Measurements from ENCODE around the gene MEIOSIN.
"Not testable (repeated sequence)": the region's sequence is repeated elsewhere in the genome, so short reads cannot be mapped to it uniquely, and the experiment has no call there.

The MEIOSIN gene

GRCh38 chr19:45739498-45740439 lies 6.5 kb downstream of the MEIOSIN start:
- H3K27ac ChIP-seq: no peak overlapping the region
- no peaks in the 10 kb centered on the region for H3K9me3 ChIP-seq (ENCODE audit: low read depth, low read length)
- H3K4me3 ChIP-seq: no peak overlapping the region
- TF ChIP-seq EZH2 (IDR thresholded peaks at IDR 0.05) (no peak), POLR2AphosphoS5 (IDR thresholded peaks at IDR 0.05; ENCODE audit: borderline replicate concordance, low read depth, low read length) (no peak)
- H3K9ac ChIP-seq (ENCODE audit: insufficient read length): no peak overlapping the region
- H3K36me3 ChIP-seq (ENCODE audit: insufficient read depth, low read length): no peaks in the 10 kb centered on the region
- no peak for DNase-seq (ENCODE audit: low read depth, low spot score)

GRCh38 chr19:45742969-45743368 lies 9.7 kb downstream of the MEIOSIN start:
- Histone ChIP-seq H3K9me3 (ENCODE audit: low read depth, low read length) (no peaks in the 10 kb centered on the region), H3K4me3 (no peak overlapping the region), H3K9ac (ENCODE audit: insufficient read length) (no peak overlapping the region), H3K27ac (no peak overlapping the region), H3K36me3 (ENCODE audit: insufficient read depth, low read length) (no peaks in the 10 kb centered on the region)
- no peak for TF ChIP-seq EZH2 (IDR thresholded peaks at IDR 0.05)
- no peak for TF ChIP-seq FOXP2 (optimal IDR thresholded peaks at IDR 0.05; ENCODE audit: control extremely low read depth, extremely low read length, insufficient read depth)
- TF ChIP-seq POLR2AphosphoS5 (IDR thresholded peaks at IDR 0.05; ENCODE audit: borderline replicate concordance, low read depth, low read length): no peak
- DNase-seq (ENCODE audit: low read depth, low spot score): no peak

GRCh38 chr19:45745606-45746005 lies 12.4 kb downstream of the MEIOSIN start:
- H3K36me3 ChIP-seq (ENCODE audit: insufficient read depth, low read length): no peaks in the 10 kb centered on the region
- DNase-seq (ENCODE audit: low read depth, low spot score): no peak
- H3K4me3 ChIP-seq: no peak overlapping the region
- TF ChIP-seq FOXP2 (optimal IDR thresholded peaks at IDR 0.05; ENCODE audit: control extremely low read depth, extremely low read length, insufficient read depth) (no peak), POLR2AphosphoS5 (IDR thresholded peaks at IDR 0.05; ENCODE audit: borderline replicate concordance, low read depth, low read length) (no peak), EZH2 (IDR thresholded peaks at IDR 0.05) (no peak)
- H3K27ac ChIP-seq: no peak overlapping the region
- H3K9me3 ChIP-seq (ENCODE audit: low read depth, low read length): no peaks in the 10 kb centered on the region
- H3K9ac ChIP-seq (ENCODE audit: insufficient read length): no peak overlapping the region

GRCh38 chr19:45746866-45747265 lies 13.6 kb downstream of the MEIOSIN start:
- TF ChIP-seq FOXP2 (optimal IDR thresholded peaks at IDR 0.05; ENCODE audit: control extremely low read depth, extremely low read length, insufficient read depth): no peak
- DNase-seq (ENCODE audit: low read depth, low spot score): no peak
- Histone ChIP-seq H3K9ac (ENCODE audit: insufficient read length) (no peak overlapping the region), H3K9me3 (ENCODE audit: low read depth, low read length) (no peaks in the 10 kb centered on the region), H3K36me3 (ENCODE audit: insufficient read depth, low read length) (no peaks in the 10 kb centered on the region), H3K27ac (no peak overlapping the region), H3K4me3 (no peak overlapping the region)

GRCh38 chr19:45747513-45747912 lies 14.3 kb downstream of the MEIOSIN start:
- no peak overlapping the region for H3K4me3 ChIP-seq
- no peaks in the 10 kb centered on the region for H3K9me3 ChIP-seq (ENCODE audit: low read depth, low read length)
- H3K27ac ChIP-seq: no peak overlapping the region
- H3K36me3 ChIP-seq (ENCODE audit: insufficient read depth, low read length): no peaks in the 10 kb centered on the region
- H3K9ac ChIP-seq (ENCODE audit: insufficient read length): no peak overlapping the region
- DNase-seq (ENCODE audit: low read depth, low spot score): no peak
- no peak for TF ChIP-seq EZH2 (IDR thresholded peaks at IDR 0.05)
- TF ChIP-seq POLR2AphosphoS5 (IDR thresholded peaks at IDR 0.05; ENCODE audit: borderline replicate concordance, low read depth, low read length): no peak
- no peak for TF ChIP-seq FOXP2 (optimal IDR thresholded peaks at IDR 0.05; ENCODE audit: control extremely low read depth, extremely low read length, insufficient read depth)

GRCh38 chr19:45751483-45751882 lies 18.2 kb downstream of the MEIOSIN start:
- not testable (repeated sequence) for DNase-seq (ENCODE audit: low read depth, low spot score); H3K27ac ChIP-seq; H3K9ac ChIP-seq (ENCODE audit: insufficient read length); H3K4me3 ChIP-seq; H3K36me3 ChIP-seq (ENCODE audit: insufficient read depth, low read length); H3K9me3 ChIP-seq (ENCODE audit: low read depth, low read length)

- Histone ChIP-seq H3K36me3 (ENCODE audit: insufficient read depth, low read length) (no peaks in the 10 kb centered on the region), H3K4me3 (no peak overlapping the region), H3K9me3 (ENCODE audit: low read depth, low read length) (no peaks in the 10 kb centered on the region), H3K27ac (no peak overlapping the region), H3K9ac (ENCODE audit: insufficient read length) (no peak overlapping the region)
- no peak for DNase-seq (ENCODE audit: low read depth, low spot score)
- no peak for TF ChIP-seq FOXP2 (optimal IDR thresholded peaks at IDR 0.05; ENCODE audit: control extremely low read depth, extremely low read length, insufficient read depth)
- no peak for TF ChIP-seq EZH2 (IDR thresholded peaks at IDR 0.05)
- no peak for TF ChIP-seq POLR2AphosphoS5 (IDR thresholded peaks at IDR 0.05; ENCODE audit: borderline replicate concordance, low read depth, low read length)
Observed at GRCh38 chr19:45752639-45753038, 19.4 kb downstream of the MEIOSIN start.

GRCh38 chr19:45753548-45753947 lies 20.3 kb downstream of the MEIOSIN start:
- Histone ChIP-seq H3K4me3 (no peak overlapping the region), H3K9me3 (ENCODE audit: low read depth, low read length) (no peaks in the 10 kb centered on the region), H3K36me3 (ENCODE audit: insufficient read depth, low read length) (no peaks in the 10 kb centered on the region), H3K9ac (ENCODE audit: insufficient read length) (no peak overlapping the region), H3K27ac (no peak overlapping the region)
- TF ChIP-seq POLR2AphosphoS5 (IDR thresholded peaks at IDR 0.05; ENCODE audit: borderline replicate concordance, low read depth, low read length): no peak
- no peak for TF ChIP-seq FOXP2 (optimal IDR thresholded peaks at IDR 0.05; ENCODE audit: control extremely low read depth, extremely low read length, insufficient read depth)
- TF ChIP-seq EZH2 (IDR thresholded peaks at IDR 0.05): no peak
- DNase-seq (ENCODE audit: low read depth, low spot score): no peak

GRCh38 chr19:45754323-45754722 lies 21.1 kb downstream of the MEIOSIN start:
- Histone ChIP-seq H3K36me3 (ENCODE audit: insufficient read depth, low read length) (no peaks in the 10 kb centered on the region), H3K9ac (ENCODE audit: insufficient read length) (no peak overlapping the region), H3K9me3 (ENCODE audit: low read depth, low read length) (no peaks in the 10 kb centered on the region), H3K4me3 (no peak overlapping the region), H3K27ac (no peak overlapping the region)
- TF ChIP-seq EZH2 (IDR thresholded peaks at IDR 0.05) (no peak), POLR2AphosphoS5 (IDR thresholded peaks at IDR 0.05; ENCODE audit: borderline replicate concordance, low read depth, low read length) (no peak), FOXP2 (optimal IDR thresholded peaks at IDR 0.05; ENCODE audit: control extremely low read depth, extremely low read length, insufficient read depth) (no peak)
- DNase-seq (ENCODE audit: low read depth, low spot score): no peak
